HG02970 (cell line): ENCODE measurements around the gene RPL38.

Source experiments
- ATAC-seq: cut with Tn5 transposase; IDR thresholded peaks from one replicate; pipeline ENCODE4 v1.9.1; 2021; ENCODE audit warnings: mild to moderate bottlenecking, moderate library complexity, moderate number of reproducible peaks; ENCODE audit not compliant: unreplicated experiment, low FRiP score

The RPL38 gene

GRCh38 chr17:74206332-74206818, 2.9 kb downstream of the RPL38 start:
- ATAC-seq, result no peak

GRCh38 chr17:74210191-74211140, 7.0 kb downstream of the RPL38 start:
- no peak for ATAC-seq

GRCh38 chr17:74211141-74211911, 7.8 kb downstream of the RPL38 start:
- no peak for ATAC-seq

- ATAC-seq, result no peak
These were observed 8.4 kb downstream of the RPL38 start for GRCh38 chr17:74211912-74212208.

GRCh38 chr17:74212209-74212912, 8.9 kb downstream of the RPL38 start:
- ATAC-seq, result no peak

GRCh38 chr17:74212913-74213791, 9.7 kb downstream of the RPL38 start, which contains the start of gene TTYH2:
Gene TTYH2 (plus strand): TSS chr17:74213571. CDS start chr17:74213588, 17 bp downstream.
- peak; percentile 57 for ATAC-seq

GRCh38 chr17:74213861-74214391, 10.4 kb downstream of the RPL38 start:
- ATAC-seq, result no peak

GRCh38 chr17:74214484-74215341, 11.2 kb downstream of the RPL38 start:
- no peak for ATAC-seq

GRCh38 chr17:74215342-74215727, 11.9 kb downstream of the RPL38 start:
- no peak for ATAC-seq

GRCh38 chr17:74216505-74216904, 13.0 kb downstream of the RPL38 start:
- no peak for ATAC-seq

GRCh38 chr17:74217037-74217730, 13.7 kb downstream of the RPL38 start:
- ATAC-seq, result no peak

- ATAC-seq, result no peak
These were observed 14.4 kb downstream of the RPL38 start for GRCh38 chr17:74217888-74218287.

GRCh38 chr17:74218436-74218835, 15.0 kb downstream of the RPL38 start:
- no peak for ATAC-seq

- ATAC-seq, result no peak
These were observed 16.2 kb downstream of the RPL38 start for GRCh38 chr17:74219576-74220133.

- no peak for ATAC-seq
These were observed 16.7 kb downstream of the RPL38 start for GRCh38 chr17:74220219-74220618.

GRCh38 chr17:74220946-74221818, 17.7 kb downstream of the RPL38 start:
- no peak for ATAC-seq

GRCh38 chr17:74222399-74222798, 18.9 kb downstream of the RPL38 start:
- no peak for ATAC-seq
